K562 (cell line): ENCODE results near the gene UNC93B1.

Experiments
- ATF3 ChIP-seq, 2 experiments: fragments of 450-650 bp in 1 of 2; sonication (generic) in 1 of 2; formaldehyde crosslinking in 1 of 2; IDR thresholded peaks in 1 of 2; conservative IDR thresholded peaks in 1 of 2; 2 replicates each; pipeline versions ENCODE4 v1.6.1 to v1.8.1; 2016 to 2023; ENCODE audit warnings: mild to moderate bottlenecking in 2 of 2, moderate library complexity in 2 of 2, inconsistent platforms in 1 of 2, missing genetic modification reagents in 1 of 2
- HNRNPLL ChIP-seq: fragments of 200-400 bp; formaldehyde crosslinking; IDR thresholded peaks from 2 replicates; pipeline ENCODE4 v1.6.1; 2017; ENCODE audit warnings: low read length, low read depth, mild to moderate bottlenecking; ENCODE audit not compliant: poor library complexity, severe bottlenecking
- IRF2 ChIP-seq: sonication (generic); formaldehyde crosslinking; IDR thresholded peaks from 2 replicates; pipeline ENCODE4 v1.8.1; 2022; ENCODE audit warnings: mild to moderate bottlenecking, missing genetic modification reagents
- MAX ChIP-seq: sonication (generic); formaldehyde crosslinking; IDR thresholded peaks from 2 replicates; pipeline ENCODE4 v1.9.0; 2022; ENCODE audit warnings: mild to moderate bottlenecking, missing genetic modification reagents
- MYNN ChIP-seq, 2 experiments: sonication (generic); formaldehyde crosslinking in 1 of 2; IDR thresholded peaks; 2 replicates each; pipeline versions ENCODE4 v1.5.0 to v1.6.1; 2016 to 2020; ENCODE audit warnings: antibody characterized with exemption in 1 of 2, missing genetic modification reagents in 1 of 2
- POLR2AphosphoS5 ChIP-seq: IDR thresholded peaks from 2 replicates; pipeline ENCODE4 v1.6.1; 2011; ENCODE audit warnings: mild to moderate bottlenecking, low read depth, low read length, moderate library complexity; ENCODE audit not compliant: control insufficient read depth, insufficient read depth

DNA sequence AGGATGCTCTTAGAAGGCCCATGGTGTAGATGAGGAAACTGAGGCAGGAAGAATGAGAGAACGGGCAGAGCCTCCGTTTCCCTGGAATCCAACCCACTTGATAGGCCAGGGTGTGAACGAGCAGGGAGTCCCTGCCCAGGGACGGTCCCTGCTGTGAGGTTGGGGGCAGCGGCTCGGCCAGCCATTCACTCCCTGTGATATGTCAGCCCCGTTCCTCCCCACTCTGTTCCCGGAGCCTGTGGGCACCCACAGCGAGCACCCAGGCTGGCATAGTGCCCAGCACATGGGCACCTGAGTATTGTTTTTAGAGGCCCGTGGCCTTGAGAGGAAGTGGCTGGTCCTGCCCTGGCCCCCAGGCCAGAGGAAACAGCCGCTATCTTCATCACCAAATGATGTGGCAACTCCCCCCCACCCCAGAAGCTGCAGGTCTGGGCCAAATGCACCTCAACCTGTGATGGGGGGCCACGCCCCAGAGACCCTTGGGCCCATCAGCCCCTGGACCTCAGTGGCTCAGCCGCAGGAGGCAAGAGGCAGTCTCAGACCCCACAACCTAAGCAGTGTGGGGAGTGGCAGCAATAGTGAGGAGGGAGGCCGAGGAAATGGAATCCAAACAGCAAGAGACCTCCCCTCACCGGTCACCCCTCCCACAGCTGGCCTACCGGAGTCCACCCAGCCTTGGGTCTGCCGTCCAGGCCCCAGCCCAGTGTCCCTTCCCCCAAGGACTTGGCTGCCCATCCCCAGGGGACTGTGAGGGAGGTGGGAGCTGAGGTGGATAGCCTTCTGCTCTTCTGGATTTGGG, 8.3 kb upstream of the UNC93B1 start:
- TF ChIP-seq HNRNPLL (no peak), MAX (no peak), POLR2AphosphoS5 (no peak), ATF3 (IDR thresholded peaks at IDR 0.05) (no peak), ATF3 (CRISPR knock-in tag; conservative IDR thresholded peaks at IDR 0.05) (no peak), MYNN (IDR thresholded peaks at IDR 0.05) (no peak), MYNN (CRISPR knock-in tag; IDR thresholded peaks at IDR 0.05) (no peak), IRF2 (no peak)
